Subcutaneous abdominal adipose tissue (tissue), 5 donors: Measurements from ENCODE around the gene C2orf76.

ENCODE experiments used
- H3K27ac ChIP-seq: one replicate; pipeline ENCODE4 v1.7.0; 2013; ENCODE audit warnings: low read depth, mild to moderate bottlenecking, inconsistent platforms, low read length, moderate library complexity
- H3K27me3 ChIP-seq, 5 donors: one replicate each; pipeline ENCODE4 v1.7.0; 2013; ENCODE audit warnings: low read length in 5 of 5, inconsistent platforms in 1 of 5; ENCODE audit not compliant: control insufficient read depth in 5 of 5, insufficient read depth in 4 of 5
- H3K36me3 ChIP-seq, 5 donors: one replicate each; pipeline ENCODE4 v1.7.0; 2013; ENCODE audit warnings: low read length in 5 of 5; ENCODE audit not compliant: control insufficient read depth in 5 of 5, insufficient read depth in 5 of 5
- H3K4me1 ChIP-seq, 5 donors: one replicate each; pipeline ENCODE4 v1.7.0; 2013; ENCODE audit warnings: low read length in 5 of 5, mild to moderate bottlenecking in 3 of 5, moderate library complexity in 1 of 5; ENCODE audit not compliant: control insufficient read depth in 5 of 5, insufficient read depth in 5 of 5
- H3K4me3 ChIP-seq, 5 donors: one replicate each; pipeline ENCODE4 v1.7.0; 2013; ENCODE audit warnings: low read length in 5 of 5, low read depth in 1 of 5
- H3K9ac ChIP-seq, 5 donors: one replicate each; pipeline ENCODE4 v1.7.0; 2013; ENCODE audit warnings: low read length in 5 of 5, mild to moderate bottlenecking in 4 of 5, moderate library complexity in 3 of 5
- H3K9me3 ChIP-seq, 5 donors: one replicate each; pipeline ENCODE4 v1.7.0; 2013; ENCODE audit warnings: low read length in 5 of 5; ENCODE audit not compliant: control insufficient read depth in 5 of 5
- donor health status: healthy.
- donor health status: healthy.
- donor health status: healthy.
- donor health status: healthy.
- donor health status: healthy.

The C2orf76 gene

GRCh38 chr2:119366161-119366648 lies 429 bp downstream of the C2orf76 start:
- Histone ChIP-seq H3K27ac (peak overlapping the region; percentile 98), H3K9me3 (no peaks in the 10 kb centered on the region), H3K4me1 (peaks cover 12 to 50% (median 37%) of the 10 kb centered on the region in 5 donors), H3K36me3 (peaks cover 0 to 29% (median 27%) of the 10 kb centered on the region in 5 donors), H3K27me3 (no peaks in the 10 kb centered on the region), H3K4me3 (peak overlapping the region; percentile 80 to 92 (median 88)), H3K9ac (peak overlapping the region; percentile 71 to 93 (median 84))

GRCh38 chr2:119365436-119365835 lies 1.2 kb downstream of the C2orf76 start:
- H3K9ac ChIP-seq = peak overlapping the region in 4 of 5 donors; percentile 71 to 93 (median 82)
- H3K27me3 ChIP-seq = no peaks in the 10 kb centered on the region
- peak overlapping the region; percentile 80 to 92 (median 88) for H3K4me3 ChIP-seq
- H3K4me1 ChIP-seq = peaks cover 12 to 43% (median 34%) of the 10 kb centered on the region in 5 donors
- peaks cover 0 to 21% (median 20%) of the 10 kb centered on the region in 5 donors for H3K36me3 ChIP-seq
- H3K9me3 ChIP-seq = no peaks in the 10 kb centered on the region
- H3K27ac ChIP-seq = peak overlapping the region; percentile 98

- Histone ChIP-seq H3K9me3 (no peaks in the 10 kb centered on the region), H3K27me3 (no peaks in the 10 kb centered on the region), H3K4me3 (no peak overlapping the region), H3K4me1 (peaks cover 12 to 38% (median 34%) of the 10 kb centered on the region in 5 donors), H3K36me3 (peaks cover 0 to 16% (median 15%) of the 10 kb centered on the region in 5 donors), H3K27ac (no peak overlapping the region), H3K9ac (no peak overlapping the region)
Observed at GRCh38 chr2:119364798-119365197, 1.8 kb downstream of the C2orf76 start.

- Histone ChIP-seq H3K27me3 (no peaks in the 10 kb centered on the region), H3K9ac (no peak overlapping the region), H3K4me1 (peaks cover 0 to 9% (median 8%) of the 10 kb centered on the region in 5 donors), H3K27ac (no peak overlapping the region), H3K4me3 (no peak overlapping the region), H3K36me3 (no peaks in the 10 kb centered on the region), H3K9me3 (no peaks in the 10 kb centered on the region)
Observed at GRCh38 chr2:119360423-119360966, 6.1 kb downstream of the C2orf76 start.

GRCh38 chr2:119359774-119360173 lies 6.9 kb downstream of the C2orf76 start:
- H3K27me3 ChIP-seq = no peaks in the 10 kb centered on the region
- peaks cover 0 to 12% (median 6%) of the 10 kb centered on the region in 5 donors for H3K4me1 ChIP-seq
- H3K27ac ChIP-seq = no peak overlapping the region
- no peaks in the 10 kb centered on the region for H3K9me3 ChIP-seq
- H3K36me3 ChIP-seq = no peaks in the 10 kb centered on the region
- no peak overlapping the region for H3K4me3 ChIP-seq
- no peak overlapping the region for H3K9ac ChIP-seq

GRCh38 chr2:119354860-119355259 lies 11.8 kb downstream of the C2orf76 start:
- peaks cover 0 to 16% (median 13%) of the 10 kb centered on the region in 5 donors for H3K4me1 ChIP-seq
- no peaks in the 10 kb centered on the region for H3K27me3 ChIP-seq
- no peaks in the 10 kb centered on the region for H3K36me3 ChIP-seq
- no peak overlapping the region for H3K4me3 ChIP-seq
- no peak overlapping the region for H3K27ac ChIP-seq
- no peak overlapping the region for H3K9ac ChIP-seq
- no peaks in the 10 kb centered on the region for H3K9me3 ChIP-seq

GRCh38 chr2:119352357-119352756 lies 14.3 kb downstream of the C2orf76 start:
- Histone ChIP-seq H3K9ac (no peak overlapping the region), H3K9me3 (no peaks in the 10 kb centered on the region), H3K27ac (no peak overlapping the region)

GRCh38 chr2:119350311-119350998 lies 16.2 kb downstream of the C2orf76 start:
- Histone ChIP-seq H3K36me3 (no peaks in the 10 kb centered on the region), H3K27me3 (no peaks in the 10 kb centered on the region), H3K9me3 (no peaks in the 10 kb centered on the region), H3K4me1 (peaks cover 0 to 14% (median 12%) of the 10 kb centered on the region in 5 donors), H3K9ac (no peak overlapping the region), H3K4me3 (no peak overlapping the region), H3K27ac (no peak overlapping the region)

More at GRCh38 chr2:119352357-119352756, 14.3 kb downstream of the C2orf76 start:
- no peaks in the 10 kb centered on the region for H3K27me3 ChIP-seq
- no peaks in the 10 kb centered on the region for H3K36me3 ChIP-seq
- H3K4me3 ChIP-seq = no peak overlapping the region
- peaks cover 0 to 16% (median 15%) of the 10 kb centered on the region in 5 donors for H3K4me1 ChIP-seq

GRCh38 chr2:119349289-119349688 lies 17.3 kb downstream of the C2orf76 start:
- H3K4me1 ChIP-seq = peaks cover 0 to 16% (median 11%) of the 10 kb centered on the region in 5 donors
- H3K36me3 ChIP-seq = no peaks in the 10 kb centered on the region
- H3K4me3 ChIP-seq = no peak overlapping the region
- H3K9ac ChIP-seq = no peak overlapping the region
- no peak overlapping the region for H3K27ac ChIP-seq
- H3K27me3 ChIP-seq = no peaks in the 10 kb centered on the region
- H3K9me3 ChIP-seq = no peaks in the 10 kb centered on the region

GRCh38 chr2:119341684-119342083 lies 24.9 kb downstream of the C2orf76 start:
- H3K9ac ChIP-seq = no peak overlapping the region
- H3K27me3 ChIP-seq = no peaks in the 10 kb centered on the region
- H3K9me3 ChIP-seq = no peaks in the 10 kb centered on the region
- H3K36me3 ChIP-seq = peaks cover 2 to 12% (median 9%) of the 10 kb centered on the region in 5 donors
- H3K4me3 ChIP-seq = no peak overlapping the region
- peaks cover 0 to 5% (median 0%) of the 10 kb centered on the region in 5 donors for H3K4me1 ChIP-seq
- H3K27ac ChIP-seq = no peak overlapping the region
